Gastrocnemius medialis (tissue), 4 donors: ENCODE results near the gene ACTL9.
"Not testable (repeated sequence)": the region's sequence is repeated elsewhere in the genome, so short reads cannot be mapped to it uniquely, and the experiment has no call there.

ENCODE experiments used
- CTCF ChIP-seq, 5 experiments: fragments of 450-650 bp in 3 of 5; fragments of 200-600 bp in 2 of 5; sonication (generic) in 2 of 5; IDR thresholded peaks in 4 of 5; conservative IDR thresholded peaks in 1 of 5; 1 replicate in 4 of 5; 2 replicates in 1 of 5; pipeline ENCODE4 v1.5.1; 2016 to 2019; ENCODE audit warnings: antibody characterized with exemption in 5 of 5, mild to moderate bottlenecking in 3 of 5, moderate library complexity in 3 of 5
- POLR2A ChIP-seq, 2 donors: fragments of 450-650 bp; IDR thresholded peaks; one replicate each; pipeline ENCODE4 v1.6.1; 2017; ENCODE audit warnings: antibody characterized with exemption in 2 of 2, mild to moderate bottlenecking in 2 of 2, moderate library complexity in 2 of 2

- not testable (repeated sequence) for TF ChIP-seq CTCF (IDR thresholded peaks at IDR 0.05 in 4 of 5, conservative IDR thresholded peaks at IDR 0.05 in 1 of 5); POLR2A (IDR thresholded peaks at IDR 0.05)
Measured at GRCh38 chr19:8739291-8740065, 40.9 kb upstream of the ACTL9 start.
